Measurements from ENCODE around the gene PRKCH. TPM values are rescaled to one million over a fixed set of nuclear protein-coding genes. Genes with fewer than 3 reads are reported as not detected.

Gene PRKCH
- total RNA-seq, 2 experiments from 2014 or later, result 149 to 158 TPM

- intact Hi-C loops (cut with micrococcal nuclease), result loop anchor here (1.0 kb wide), 1 partner anchor 46 kb away; no protein-coding TSS in a partner anchor
- H3K9me3 Mint-ChIP-seq, result peaks cover 2% of the 10 kb centered on the region
- CTCF ChIA-PET, result interaction anchor here (0.7 to 2.8 kb wide), 5 partner anchors 9 to 252 kb away, joined by 3 to 7 read pairs (median 4); no protein-coding TSS in a partner anchor
- peak overlapping the region; percentile 61 for H3K4me3 Mint-ChIP-seq
- peak overlapping the region; percentile 93 for H3K27ac Mint-ChIP-seq
- H3K4me1 Mint-ChIP-seq (ENCODE audit: low read depth), result peaks cover 93% of the 10 kb centered on the region
- H3K27me3 Mint-ChIP-seq (ENCODE audit: low read depth), result no peaks in the 10 kb centered on the region
- peaks cover 11% of the 10 kb centered on the region for H3K36me3 Mint-ChIP-seq (ENCODE audit: low read depth)
- no peak for DNase-seq
These were observed 112.4 kb downstream of the PRKCH start for GRCh38 chr14:61433828-61434227.

GRCh38 chr14:61434311-61434710, 112.9 kb downstream of the PRKCH start:
- Mint-ChIP-seq H3K4me3 (peak overlapping the region; percentile 61), H3K4me1 (ENCODE audit: low read depth) (peaks cover 93% of the 10 kb centered on the region), H3K9me3 (peaks cover 2% of the 10 kb centered on the region), H3K27ac (peak overlapping the region; percentile 93), H3K27me3 (ENCODE audit: low read depth) (no peaks in the 10 kb centered on the region), H3K36me3 (ENCODE audit: low read depth) (peaks cover 11% of the 10 kb centered on the region)
- intact Hi-C loops (cut with micrococcal nuclease), result no loop called here
- CTCF ChIA-PET, result interaction anchor here (1.4 to 2.8 kb wide), 3 partner anchors 8 to 138 kb away, joined by 3 to 7 read pairs (median 5); no protein-coding TSS in a partner anchor
- DNase-seq, result peak; percentile 25

GRCh38 chr14:61435563-61436337, 114.4 kb downstream of the PRKCH start:
- Mint-ChIP-seq H3K4me1 (ENCODE audit: low read depth) (peaks cover 93% of the 10 kb centered on the region), H3K9me3 (peaks cover 2% of the 10 kb centered on the region), H3K36me3 (ENCODE audit: low read depth) (peaks cover 11% of the 10 kb centered on the region), H3K4me3 (no peak overlapping the region), H3K27ac (peak overlapping the region; percentile 44), H3K27me3 (ENCODE audit: low read depth) (no peaks in the 10 kb centered on the region)
- intact Hi-C loops (cut with micrococcal nuclease), result no loop called here
- CTCF ChIA-PET, result interaction anchor here (0.6 to 2.8 kb wide), 8 partner anchors 8 to 145 kb away, joined by 3 to 7 read pairs (median 4); no protein-coding TSS in a partner anchor
- no peak for DNase-seq

DNA sequence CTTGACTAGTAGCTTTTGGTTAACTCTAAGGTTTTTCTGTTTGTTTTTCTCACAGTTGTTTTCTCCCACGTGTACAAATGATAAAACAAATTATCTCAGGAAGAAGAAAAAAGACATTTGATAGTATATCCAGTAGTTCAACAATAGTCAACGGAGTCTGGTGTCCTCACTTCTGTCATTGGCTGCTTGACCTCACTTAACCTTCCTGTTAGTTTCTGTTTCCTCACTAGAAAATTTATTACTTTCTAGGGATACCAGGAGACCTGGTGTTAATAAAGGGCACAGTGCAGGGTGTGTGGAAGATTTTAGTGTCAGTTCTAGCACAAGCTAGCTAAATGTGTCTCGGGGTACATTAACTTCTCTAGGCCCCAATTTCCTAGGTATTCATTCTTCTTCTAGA, 116.0 kb downstream of the PRKCH start:
- Mint-ChIP-seq H3K27me3 (ENCODE audit: low read depth) (no peaks in the 10 kb centered on the region), H3K27ac (peak overlapping the region; percentile 21), H3K9me3 (no peaks in the 10 kb centered on the region), H3K4me1 (ENCODE audit: low read depth) (peaks cover 94% of the 10 kb centered on the region), H3K36me3 (ENCODE audit: low read depth) (peaks cover 9% of the 10 kb centered on the region), H3K4me3 (peak overlapping the region; percentile 8)
- DNase-seq, result no peak
- CTCF ChIA-PET, result no interaction called here
- intact Hi-C loops (cut with micrococcal nuclease), result no loop called here

DNA sequence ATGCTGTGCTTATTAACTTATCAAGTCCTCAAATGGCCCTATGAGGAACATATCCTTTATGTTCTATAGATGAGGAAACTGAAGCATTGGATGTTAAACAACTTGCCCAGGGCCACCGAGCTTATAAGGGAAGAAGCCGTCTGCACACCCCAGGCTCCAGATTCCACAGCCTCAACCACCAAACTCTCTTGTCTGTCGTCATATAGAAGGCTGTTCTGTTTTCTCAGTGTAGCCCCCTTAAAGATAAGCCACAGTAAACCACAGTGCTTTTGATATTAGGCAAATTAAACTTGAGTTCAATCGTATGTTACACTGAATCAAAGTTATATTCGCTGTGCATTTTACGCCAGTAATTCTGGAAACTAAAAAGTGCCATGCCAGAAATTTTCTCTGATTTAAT, 116.7 kb downstream of the PRKCH start:
- H3K27ac Mint-ChIP-seq, result peak overlapping the region; percentile 84
- H3K4me3 Mint-ChIP-seq, result no peak overlapping the region
- CTCF ChIA-PET, result no interaction called here
- peaks cover 9% of the 10 kb centered on the region for H3K36me3 Mint-ChIP-seq (ENCODE audit: low read depth)
- H3K4me1 Mint-ChIP-seq (ENCODE audit: low read depth), result peaks cover 93% of the 10 kb centered on the region
- H3K27me3 Mint-ChIP-seq (ENCODE audit: low read depth), result no peaks in the 10 kb centered on the region
- intact Hi-C loops (cut with micrococcal nuclease), result loop anchor here (1.0 kb wide), 2 partner anchors 35 to 50 kb away; no protein-coding TSS in a partner anchor
- DNase-seq, result no peak
- no peaks in the 10 kb centered on the region for H3K9me3 Mint-ChIP-seq

DNA sequence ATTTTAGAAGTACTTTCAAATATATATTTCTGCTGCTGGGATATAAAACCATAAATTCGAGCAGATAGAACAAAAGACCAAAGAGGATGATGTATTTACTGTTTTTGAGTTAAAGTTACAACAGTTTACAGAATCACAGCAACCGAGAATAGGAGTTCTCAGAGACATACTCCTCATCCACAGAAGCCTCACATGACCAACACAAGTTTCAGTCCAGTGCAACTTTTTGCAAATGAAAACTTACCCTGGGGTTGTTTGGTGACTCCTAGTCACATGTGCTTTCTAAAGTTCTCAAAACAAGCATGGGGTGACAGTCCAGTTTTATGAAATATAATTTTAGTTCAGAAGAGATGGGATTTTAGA, 117.1 kb downstream of the PRKCH start:
- peaks cover 9% of the 10 kb centered on the region for H3K36me3 Mint-ChIP-seq (ENCODE audit: low read depth)
- CTCF ChIA-PET, result interaction anchor here (0.9 kb wide), 1 partner anchor 399 kb away, joined by 3 read pairs; no protein-coding TSS in a partner anchor
- H3K4me1 Mint-ChIP-seq (ENCODE audit: low read depth), result peaks cover 93% of the 10 kb centered on the region
- peak overlapping the region; percentile 63 for H3K4me3 Mint-ChIP-seq
- intact Hi-C loops (cut with micrococcal nuclease), result loop anchor here (1.0 kb wide), 2 partner anchors 35 to 50 kb away; no protein-coding TSS in a partner anchor
- no peaks in the 10 kb centered on the region for H3K9me3 Mint-ChIP-seq
- DNase-seq, result peak; percentile 42
- no peaks in the 10 kb centered on the region for H3K27me3 Mint-ChIP-seq (ENCODE audit: low read depth)
- peak overlapping the region; percentile 84 for H3K27ac Mint-ChIP-seq

DNA sequence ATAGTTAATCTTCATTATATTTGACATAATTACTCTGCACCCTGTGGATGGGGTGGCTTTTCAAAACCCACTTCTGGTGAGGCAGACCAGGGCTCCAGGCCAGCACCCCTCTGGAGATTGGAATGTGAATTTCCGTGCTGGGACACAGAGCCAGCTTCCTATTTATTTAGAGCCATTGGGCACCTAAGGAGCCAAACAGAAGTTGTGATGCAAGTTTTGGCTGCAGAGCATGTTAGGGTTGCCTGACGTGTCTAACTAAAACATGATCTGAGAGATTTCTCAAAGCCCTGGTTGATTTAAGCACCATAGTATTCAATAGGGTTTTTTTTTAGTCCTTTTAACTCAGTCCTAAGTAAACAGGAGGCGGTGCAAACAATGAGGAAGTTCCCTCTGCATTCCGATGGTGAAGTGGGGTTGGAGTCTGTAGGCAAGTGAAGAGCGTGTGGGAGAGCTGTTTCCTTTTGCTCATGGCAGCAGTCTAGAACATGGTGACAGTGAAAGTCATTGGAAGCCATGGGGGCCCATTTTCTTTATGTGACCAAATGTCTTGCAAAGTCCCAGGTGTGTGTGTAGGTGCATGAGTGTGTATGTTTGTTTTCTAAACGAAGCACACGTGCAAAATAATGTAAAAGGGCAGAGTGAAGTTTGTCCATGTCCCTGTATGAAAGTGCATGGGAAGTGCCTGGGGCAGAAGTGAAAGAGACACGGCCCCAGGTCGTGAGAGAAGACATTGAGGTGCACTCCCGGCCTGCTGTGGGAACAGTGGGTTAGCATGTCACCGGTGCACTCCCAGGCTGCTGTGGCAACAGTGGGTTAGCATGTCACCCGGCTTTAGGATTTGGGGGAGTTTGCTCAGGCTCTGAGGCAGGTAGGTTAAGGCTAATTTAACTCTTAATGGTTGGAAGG, 117.7 kb downstream of the PRKCH start:
- intact Hi-C loops (cut with micrococcal nuclease), result loop anchor here (1.0 kb wide), 3 partner anchors 36 to 117 kb away; no protein-coding TSS in a partner anchor
- Mint-ChIP-seq H3K4me3 (peak overlapping the region; percentile 63), H3K9me3 (no peaks in the 10 kb centered on the region), H3K4me1 (ENCODE audit: low read depth) (peaks cover 93% of the 10 kb centered on the region), H3K27ac (peak overlapping the region; percentile 84), H3K36me3 (ENCODE audit: low read depth) (peaks cover 11% of the 10 kb centered on the region), H3K27me3 (ENCODE audit: low read depth) (no peaks in the 10 kb centered on the region)
- DNase-seq, result peak; percentile 60
- CTCF ChIA-PET, result interaction anchor here (0.9 kb wide), 1 partner anchor 398 kb away, joined by 3 read pairs; no protein-coding TSS in a partner anchor

DNA sequence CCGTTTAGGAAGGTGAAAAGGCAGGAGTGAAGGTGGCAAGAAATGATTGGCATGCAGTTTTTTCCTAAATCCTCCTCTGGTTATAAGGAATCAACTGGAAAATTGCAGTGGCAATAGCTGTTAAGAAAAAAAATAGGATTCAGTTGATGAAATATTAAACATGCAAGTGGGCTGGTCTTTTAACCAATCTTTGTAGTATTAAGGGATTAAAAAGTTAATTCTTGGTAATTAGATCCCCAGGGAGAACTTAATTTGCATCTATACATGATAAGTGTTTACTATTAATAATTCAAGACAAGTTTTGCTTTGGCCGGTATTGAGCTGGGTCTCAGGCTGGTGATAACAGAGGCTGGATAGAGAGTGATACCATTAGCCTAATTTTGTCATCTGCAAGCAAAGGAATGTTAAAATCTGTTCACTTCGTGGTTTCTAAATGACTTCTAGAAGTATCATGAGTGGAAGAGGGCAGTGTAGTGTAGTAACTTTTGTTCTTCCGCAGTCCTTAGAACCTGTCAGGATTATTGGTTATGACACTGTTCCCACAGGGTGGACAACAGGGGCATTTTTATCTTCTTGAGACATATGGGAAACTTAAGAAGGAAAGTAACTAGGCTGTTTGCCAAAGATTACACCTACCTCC, 118.5 kb downstream of the PRKCH start:
- CTCF ChIA-PET, result interaction anchor here (1.0 to 1.9 kb wide), 3 partner anchors 11 to 34 kb away, joined by 3 to 7 read pairs (median 4); no protein-coding TSS in a partner anchor
- Mint-ChIP-seq H3K36me3 (ENCODE audit: low read depth) (peaks cover 13% of the 10 kb centered on the region), H3K27me3 (ENCODE audit: low read depth) (no peaks in the 10 kb centered on the region), H3K4me1 (ENCODE audit: low read depth) (peaks cover 91% of the 10 kb centered on the region), H3K9me3 (no peaks in the 10 kb centered on the region), H3K27ac (peak overlapping the region; percentile 84), H3K4me3 (peak overlapping the region; percentile 63)
- intact Hi-C loops (cut with micrococcal nuclease), result loop anchor here (1.0 kb wide), 1 partner anchor 118 kb away; no protein-coding TSS in a partner anchor
- no peak for DNase-seq

GRCh38 chr14:61443481-61443880, 122.1 kb downstream of the PRKCH start:
- peaks cover 24% of the 10 kb centered on the region for H3K36me3 Mint-ChIP-seq (ENCODE audit: low read depth)
- no peaks in the 10 kb centered on the region for H3K27me3 Mint-ChIP-seq (ENCODE audit: low read depth)
- no peak for DNase-seq
- CTCF ChIA-PET, result interaction anchor here (1.2 to 1.8 kb wide), 2 partner anchors 9 to 23 kb away, joined by 3 to 7 read pairs; no protein-coding TSS in a partner anchor
- intact Hi-C loops (cut with micrococcal nuclease), result no loop called here
- peak overlapping the region; percentile 96 for H3K27ac Mint-ChIP-seq
- no peaks in the 10 kb centered on the region for H3K9me3 Mint-ChIP-seq
- H3K4me1 Mint-ChIP-seq (ENCODE audit: low read depth), result peaks cover 93% of the 10 kb centered on the region
- H3K4me3 Mint-ChIP-seq, result peak overlapping the region; percentile 2

DNA sequence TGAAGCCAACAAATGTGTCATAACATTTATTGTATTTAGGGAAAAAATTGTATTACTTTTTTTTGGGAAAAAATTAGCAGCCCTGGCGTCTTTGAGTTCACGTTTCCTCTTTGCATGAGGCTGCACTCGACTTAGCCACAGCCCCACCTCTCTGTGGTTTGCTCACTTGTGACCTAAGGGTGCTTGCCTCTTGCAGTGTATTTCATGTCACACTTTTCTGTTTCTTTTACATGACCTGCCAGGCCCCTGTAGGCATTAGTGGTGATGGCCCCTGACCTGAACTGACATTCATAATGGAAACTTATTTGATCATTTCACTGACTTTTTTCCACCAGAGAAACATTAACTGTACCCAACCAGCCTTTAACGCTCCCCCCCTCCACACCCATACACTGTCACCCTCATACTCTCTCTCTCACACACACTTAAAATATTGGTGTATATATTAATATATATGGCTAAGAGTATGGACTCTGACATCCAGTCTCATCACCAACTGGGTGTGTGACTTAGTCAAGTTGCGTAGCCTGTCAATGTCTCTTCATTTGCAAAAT, 122.9 kb downstream of the PRKCH start:
- CTCF ChIA-PET, result interaction anchor here (1.8 kb wide), 1 partner anchor 10 kb away, joined by 7 read pairs; no protein-coding TSS in a partner anchor
- Mint-ChIP-seq H3K9me3 (no peaks in the 10 kb centered on the region), H3K4me1 (ENCODE audit: low read depth) (peaks cover 93% of the 10 kb centered on the region), H3K27ac (peak overlapping the region; percentile 96), H3K4me3 (peak overlapping the region; percentile 66), H3K27me3 (ENCODE audit: low read depth) (no peaks in the 10 kb centered on the region), H3K36me3 (ENCODE audit: low read depth) (peaks cover 27% of the 10 kb centered on the region)
- intact Hi-C loops (cut with micrococcal nuclease), result loop anchor here (1.0 to 2.0 kb wide), 3 partner anchors 56 to 116 kb away; no protein-coding TSS in a partner anchor
- DNase-seq, result peak; percentile 90

- CTCF ChIA-PET, result interaction anchor here (0.7 to 3.8 kb wide), 8 partner anchors 10 to 385 kb away, joined by 3 to 19 read pairs (median 3); no protein-coding TSS in a partner anchor
- Mint-ChIP-seq H3K36me3 (ENCODE audit: low read depth) (peaks cover 58% of the 10 kb centered on the region), H3K27ac (peak overlapping the region; percentile 95), H3K27me3 (ENCODE audit: low read depth) (no peaks in the 10 kb centered on the region), H3K4me3 (no peak overlapping the region), H3K9me3 (no peaks in the 10 kb centered on the region), H3K4me1 (ENCODE audit: low read depth) (peaks cover 95% of the 10 kb centered on the region)
- no peak for DNase-seq
- intact Hi-C loops (cut with micrococcal nuclease), result loop anchor here (5.0 kb wide), 1 partner anchor 274 kb away; no protein-coding TSS in a partner anchor
These were observed 130.1 kb downstream of the PRKCH start for GRCh38 chr14:61451491-61451890.

Data from activated naive CD4-positive, alpha-beta T cell treated with anti-CD3 and anti-CD28 coated beads for 36 hours (primary cell).